Neural cell (in vitro differentiated cells): Measurements from ENCODE around the gene NXNL1.

Experiments
- CTCF ChIP-seq: fragments of 450-650 bp; IDR thresholded peaks from 2 replicates; pipeline ENCODE4 v1.5.1; 2014; ENCODE audit warnings: antibody characterized with exemption, mild to moderate bottlenecking, moderate library complexity; ENCODE audit not compliant: poor library complexity, severe bottlenecking
- EZH2 ChIP-seq: fragments of 200-600, 300-800 bp; shearing (Covaris generic), sonication (generic); IDR thresholded peaks from 2 replicates; pipeline ENCODE4 v1.6.1; 2014; ENCODE audit warnings: antibody characterized with exemption, low read length, borderline replicate concordance, mild to moderate bottlenecking; ENCODE audit not compliant: insufficient read depth, poor library complexity, severe bottlenecking
- MXI1 ChIP-seq: fragments of 450-650 bp; conservative IDR thresholded peaks from 2 replicates; pipeline ENCODE4 v1.6.1; 2014; ENCODE audit warnings: antibody characterized with exemption, mild to moderate bottlenecking; ENCODE audit not compliant: poor library complexity, severe bottlenecking
- POLR2AphosphoS5 ChIP-seq: IDR thresholded peaks from 2 replicates; pipeline ENCODE4 v1.6.1; 2012

GRCh38 chr19:17473041-17473440 lies 12.3 kb upstream of the NXNL1 start:
- TF ChIP-seq POLR2AphosphoS5 (no peak), CTCF (no peak), MXI1 (no peak), EZH2 (no peak)
